ENCODE results near the gene EIF3A.

GRCh38 chr10:119098576-119098975, 18.0 kb upstream of the EIF3A start:
- no peak for TF ChIP-seq CTCF (IDR thresholded peaks at IDR 0.05)
- TF ChIP-seq POLR2A (IDR thresholded peaks at IDR 0.05): no peak
- no peak for TF ChIP-seq POLR2AphosphoS5 (IDR thresholded peaks at IDR 0.05)

Measured in prostate gland (tissue), 2 donors.